ENCODE data around the gene MYO6. TPM values are rescaled to one million over a fixed set of nuclear protein-coding genes. Genes with fewer than 3 reads are reported as not detected.

The MYO6 gene
- total RNA-seq, 2 donors from 2014 or later = 3.6 to 5.9 TPM

- Histone ChIP-seq H3K27ac (peak overlapping the region in 1 of 2 donors; percentile 28), H3K4me1 (peaks cover 0 to 20% of the 10 kb centered on the region in 2 donors), H3K27me3 (no peaks in the 10 kb centered on the region), H3K4me3 (peak overlapping the region in 1 of 2 donors; percentile 37), H3K36me3 (no peaks in the 10 kb centered on the region), H3K9me3 (no peaks in the 10 kb centered on the region)
- TF ChIP-seq, protein P1, sequence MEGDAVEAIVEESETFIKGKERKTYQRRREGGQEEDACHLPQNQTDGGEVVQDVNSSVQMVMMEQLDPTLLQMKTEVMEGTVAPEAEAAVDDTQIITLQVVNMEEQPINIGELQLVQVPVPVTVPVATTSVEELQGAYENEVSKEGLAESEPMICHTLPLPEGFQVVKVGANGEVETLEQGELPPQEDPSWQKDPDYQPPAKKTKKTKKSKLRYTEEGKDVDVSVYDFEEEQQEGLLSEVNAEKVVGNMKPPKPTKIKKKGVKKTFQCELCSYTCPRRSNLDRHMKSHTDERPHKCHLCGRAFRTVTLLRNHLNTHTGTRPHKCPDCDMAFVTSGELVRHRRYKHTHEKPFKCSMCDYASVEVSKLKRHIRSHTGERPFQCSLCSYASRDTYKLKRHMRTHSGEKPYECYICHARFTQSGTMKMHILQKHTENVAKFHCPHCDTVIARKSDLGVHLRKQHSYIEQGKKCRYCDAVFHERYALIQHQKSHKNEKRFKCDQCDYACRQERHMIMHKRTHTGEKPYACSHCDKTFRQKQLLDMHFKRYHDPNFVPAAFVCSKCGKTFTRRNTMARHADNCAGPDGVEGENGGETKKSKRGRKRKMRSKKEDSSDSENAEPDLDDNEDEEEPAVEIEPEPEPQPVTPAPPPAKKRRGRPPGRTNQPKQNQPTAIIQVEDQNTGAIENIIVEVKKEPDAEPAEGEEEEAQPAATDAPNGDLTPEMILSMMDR (IDR thresholded peaks at IDR 0.05) = no peak
- no peak for DNase-seq (ENCODE audit: low spot score)
Observed at GRCh38 chr6:75935473-75935793, 186.4 kb downstream of the MYO6 start.

GRCh38 chr6:75936682-75937081 is 187.6 kb downstream of the MYO6 start:
- Histone ChIP-seq H3K4me1 (peaks cover 0 to 20% of the 10 kb centered on the region in 2 donors), H3K4me3 (no peak overlapping the region), H3K27me3 (no peaks in the 10 kb centered on the region), H3K27ac (no peak overlapping the region), H3K36me3 (no peaks in the 10 kb centered on the region), H3K9me3 (no peaks in the 10 kb centered on the region)
- DNase-seq (ENCODE audit: low spot score) = no peak
- TF ChIP-seq, protein P1 (IDR thresholded peaks at IDR 0.05) = no peak

DNA sequence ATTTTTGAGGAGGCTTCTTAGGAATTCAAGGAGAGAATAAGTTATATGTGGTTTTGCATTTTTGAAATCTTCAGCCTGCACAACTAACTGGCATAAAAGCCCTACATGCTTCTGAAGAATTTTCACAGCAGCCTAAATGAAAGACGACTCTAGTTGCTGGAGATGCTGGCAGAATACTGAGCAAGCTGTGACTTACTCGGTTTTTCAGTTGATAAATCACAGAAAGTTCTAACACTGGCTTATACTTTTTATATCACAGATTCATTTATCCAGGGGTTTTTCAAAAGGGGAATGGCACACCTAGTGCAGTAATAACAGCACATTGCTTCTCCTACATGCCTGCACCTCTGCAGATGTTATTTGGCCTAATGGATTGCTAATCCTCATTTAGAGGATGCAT is 188.8 kb downstream of the MYO6 start:
- no peak overlapping the region for H3K4me3 ChIP-seq
- DNase-seq (ENCODE audit: low spot score) = no peak

GRCh38 chr6:75940564-75940963 is 191.5 kb downstream of the MYO6 start:
- TF ChIP-seq, protein P1 (IDR thresholded peaks at IDR 0.05) = no peak
- peak overlapping the region in 1 of 2 donors; percentile 29 for H3K27ac ChIP-seq
- no peaks in the 10 kb centered on the region for H3K4me1 ChIP-seq
- no peak for DNase-seq (ENCODE audit: low spot score)
- no peak overlapping the region for H3K4me3 ChIP-seq
- no peaks in the 10 kb centered on the region for H3K36me3 ChIP-seq
- H3K9me3 ChIP-seq = no peaks in the 10 kb centered on the region
- H3K27me3 ChIP-seq = no peaks in the 10 kb centered on the region

More for the DNA sequence above, 188.8 kb downstream of the MYO6 start:
- H3K9me3 ChIP-seq = no peaks in the 10 kb centered on the region
- no peak overlapping the region for H3K27ac ChIP-seq
- H3K27me3 ChIP-seq = no peaks in the 10 kb centered on the region
- no peaks in the 10 kb centered on the region for H3K36me3 ChIP-seq
- H3K4me1 ChIP-seq = peaks cover 0 to 20% of the 10 kb centered on the region in 2 donors
- TF ChIP-seq, protein P1 (IDR thresholded peaks at IDR 0.05) = no peak

GRCh38 chr6:75941509-75941908 is 192.5 kb downstream of the MYO6 start:
- H3K27me3 ChIP-seq = no peaks in the 10 kb centered on the region
- TF ChIP-seq, protein P1 (IDR thresholded peaks at IDR 0.05) = no peak
- no peak overlapping the region for H3K27ac ChIP-seq
- no peaks in the 10 kb centered on the region for H3K9me3 ChIP-seq
- no peak for DNase-seq (ENCODE audit: low spot score)
- no peaks in the 10 kb centered on the region for H3K36me3 ChIP-seq
- H3K4me3 ChIP-seq = no peak overlapping the region
- H3K4me1 ChIP-seq = no peaks in the 10 kb centered on the region

- Histone ChIP-seq H3K4me1 (no peaks in the 10 kb centered on the region), H3K9me3 (no peaks in the 10 kb centered on the region), H3K36me3 (no peaks in the 10 kb centered on the region), H3K4me3 (no peak overlapping the region), H3K27me3 (no peaks in the 10 kb centered on the region), H3K27ac (no peak overlapping the region)
- TF ChIP-seq, protein P1 (IDR thresholded peaks at IDR 0.05) = no peak
- DNase-seq (ENCODE audit: low spot score) = no peak
Observed at GRCh38 chr6:75943381-75943780, 194.3 kb downstream of the MYO6 start.

All from right atrium auricular region (tissue), 2 donors.